ENCODE measurements around the gene CDKAL1. TPM values are rescaled to one million over a fixed set of nuclear protein-coding genes. Genes with fewer than 3 reads are reported as not detected.
"Not testable (repeated sequence)": the region's sequence is repeated elsewhere in the genome, so short reads cannot be mapped to it uniquely, and the experiment has no call there.

CDKAL1 gene
- total RNA-seq, 1 experiment from 2014 or later = 16.1 TPM

DNA sequence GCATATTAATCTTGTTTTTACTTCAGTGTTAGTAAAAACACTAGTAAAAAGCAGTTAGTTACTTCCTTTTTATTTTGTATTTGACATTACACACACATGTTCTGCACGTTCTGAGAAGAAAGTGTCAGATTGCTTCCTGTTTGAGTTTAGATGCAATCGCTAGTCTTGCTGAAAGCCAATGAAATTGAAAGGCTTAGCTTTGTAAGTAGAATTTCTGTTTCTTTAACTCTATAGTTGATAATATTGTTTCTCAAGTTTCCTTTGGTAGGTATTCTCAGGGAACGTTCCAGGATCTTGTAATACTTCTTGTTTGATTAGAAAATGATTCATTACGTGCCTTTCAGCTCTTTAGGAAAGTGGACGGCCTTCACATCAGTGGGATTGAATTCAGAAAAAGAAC lies 55.0 kb downstream of the CDKAL1 start:
- no peak for TF ChIP-seq EZH2 (IDR thresholded peaks at IDR 0.05; ENCODE audit: low read depth)
- TF ChIP-seq, protein P1, sequence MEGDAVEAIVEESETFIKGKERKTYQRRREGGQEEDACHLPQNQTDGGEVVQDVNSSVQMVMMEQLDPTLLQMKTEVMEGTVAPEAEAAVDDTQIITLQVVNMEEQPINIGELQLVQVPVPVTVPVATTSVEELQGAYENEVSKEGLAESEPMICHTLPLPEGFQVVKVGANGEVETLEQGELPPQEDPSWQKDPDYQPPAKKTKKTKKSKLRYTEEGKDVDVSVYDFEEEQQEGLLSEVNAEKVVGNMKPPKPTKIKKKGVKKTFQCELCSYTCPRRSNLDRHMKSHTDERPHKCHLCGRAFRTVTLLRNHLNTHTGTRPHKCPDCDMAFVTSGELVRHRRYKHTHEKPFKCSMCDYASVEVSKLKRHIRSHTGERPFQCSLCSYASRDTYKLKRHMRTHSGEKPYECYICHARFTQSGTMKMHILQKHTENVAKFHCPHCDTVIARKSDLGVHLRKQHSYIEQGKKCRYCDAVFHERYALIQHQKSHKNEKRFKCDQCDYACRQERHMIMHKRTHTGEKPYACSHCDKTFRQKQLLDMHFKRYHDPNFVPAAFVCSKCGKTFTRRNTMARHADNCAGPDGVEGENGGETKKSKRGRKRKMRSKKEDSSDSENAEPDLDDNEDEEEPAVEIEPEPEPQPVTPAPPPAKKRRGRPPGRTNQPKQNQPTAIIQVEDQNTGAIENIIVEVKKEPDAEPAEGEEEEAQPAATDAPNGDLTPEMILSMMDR (conservative IDR thresholded peaks at IDR 0.05) = no peak
- Histone ChIP-seq H3K79me2 (ENCODE audit: low read depth) (no peaks in the 10 kb centered on the region), H3K27me3 (ENCODE audit: insufficient read depth, low read depth) (no peaks in the 10 kb centered on the region), H3K4me1 (replicated peaks; ENCODE audit: insufficient read depth) (no peaks in the 10 kb centered on the region), H3K27ac (no peak overlapping the region), H3K4me2 (no peak overlapping the region), H2AFZ (no peak overlapping the region), H3K36me3 (ENCODE audit: low read depth) (no peaks in the 10 kb centered on the region), H3K4me3 (no peak overlapping the region), H4K20me1 (ENCODE audit: insufficient read depth) (no peaks in the 10 kb centered on the region), H3F3A (ENCODE audit: insufficient read depth, low read depth) (no peaks in the 10 kb centered on the region), H3K9me2 (ENCODE audit: insufficient read depth) (no peaks in the 10 kb centered on the region), H3K9me3 (ENCODE audit: insufficient read depth, low read depth) (no peaks in the 10 kb centered on the region; the same call in 1 of the 2 replicates)
- no TSS peak for BruUV-seq (replicated peaks)
- CTCF ChIA-PET = no interaction called here
- intact Hi-C loops (cut with micrococcal nuclease; ENCODE audit: unreplicated experiment) = no loop called here
- DNase-seq = no peak
- POLR2A ChIA-PET (ENCODE audit: unreplicated experiment) = no interaction called here

DNA sequence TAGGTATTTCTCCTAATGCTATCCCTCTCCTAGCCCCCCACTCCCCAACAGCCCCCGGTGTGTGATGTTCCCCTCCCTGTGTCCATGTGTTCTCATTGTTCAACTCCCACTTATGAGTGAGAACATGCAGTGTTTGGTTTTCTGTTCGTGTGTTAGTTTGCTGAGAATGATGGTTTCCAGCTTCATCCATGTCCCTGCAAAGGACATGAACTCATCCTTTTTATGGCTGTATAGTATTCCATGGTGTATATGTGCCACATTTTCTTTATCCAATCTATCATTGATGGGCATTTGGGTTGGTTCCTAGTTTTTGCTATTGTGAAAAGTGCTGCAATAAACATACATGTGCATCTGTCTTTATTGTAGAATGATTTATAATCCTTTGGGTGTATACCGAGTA lies 56.2 kb downstream of the CDKAL1 start:
- H3K27me3 ChIP-seq (ENCODE audit: insufficient read depth, low read depth); H3F3A ChIP-seq (ENCODE audit: insufficient read depth, low read depth); H3K9me3 ChIP-seq (ENCODE audit: insufficient read depth, low read depth); H3K4me3 ChIP-seq; H3K9me2 ChIP-seq (ENCODE audit: insufficient read depth); intact Hi-C loops (cut with micrococcal nuclease; ENCODE audit: unreplicated experiment); H4K20me1 ChIP-seq (ENCODE audit: insufficient read depth); POLR2A ChIA-PET (ENCODE audit: unreplicated experiment); BruUV-seq (replicated peaks); H3K27ac ChIP-seq; H2AFZ ChIP-seq; H3K4me1 ChIP-seq (replicated peaks; ENCODE audit: insufficient read depth); DNase-seq; H3K36me3 ChIP-seq (ENCODE audit: low read depth); H3K4me2 ChIP-seq; CTCF ChIA-PET; H3K79me2 ChIP-seq (ENCODE audit: low read depth): not testable (repeated sequence)

DNA sequence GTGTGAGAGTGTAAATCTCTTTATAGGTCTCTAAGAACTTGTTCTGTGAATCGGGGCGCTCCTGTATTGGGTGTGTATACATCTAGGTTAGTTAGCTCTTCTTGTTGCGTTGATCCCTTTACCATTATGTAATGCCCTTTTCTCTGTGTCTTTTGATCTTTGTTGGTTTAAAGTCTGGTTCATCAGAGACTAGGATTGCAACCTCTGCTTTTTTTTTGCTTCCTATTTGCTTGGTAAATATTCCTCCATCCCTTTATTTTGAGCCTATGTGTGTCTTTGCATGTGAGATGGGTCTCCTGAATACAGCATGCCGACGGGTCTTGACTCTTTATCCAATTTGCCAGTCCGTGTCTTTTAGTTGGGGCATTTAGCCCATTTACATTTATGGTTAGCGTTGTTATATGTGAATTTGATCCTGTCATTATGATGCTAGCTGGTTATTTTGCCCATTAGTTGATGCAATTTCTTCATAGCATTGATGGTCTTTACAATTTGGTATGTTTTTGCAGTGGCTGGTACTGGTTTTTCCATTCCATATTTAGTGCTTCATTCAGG lies 60.1 kb downstream of the CDKAL1 start:
- intact Hi-C loops (cut with micrococcal nuclease; ENCODE audit: unreplicated experiment); H3K4me3 ChIP-seq; H3K9me2 ChIP-seq (ENCODE audit: insufficient read depth); H3K9me3 ChIP-seq (ENCODE audit: insufficient read depth, low read depth); H4K20me1 ChIP-seq (ENCODE audit: insufficient read depth); H2AFZ ChIP-seq; H3K4me1 ChIP-seq (replicated peaks; ENCODE audit: insufficient read depth); POLR2A ChIA-PET (ENCODE audit: unreplicated experiment); H3K27me3 ChIP-seq (ENCODE audit: insufficient read depth, low read depth); H3K4me2 ChIP-seq; H3K36me3 ChIP-seq (ENCODE audit: low read depth); DNase-seq; H3K79me2 ChIP-seq (ENCODE audit: low read depth); H3K27ac ChIP-seq; BruUV-seq (replicated peaks); CTCF ChIA-PET; H3F3A ChIP-seq (ENCODE audit: insufficient read depth, low read depth): not testable (repeated sequence)

DNA sequence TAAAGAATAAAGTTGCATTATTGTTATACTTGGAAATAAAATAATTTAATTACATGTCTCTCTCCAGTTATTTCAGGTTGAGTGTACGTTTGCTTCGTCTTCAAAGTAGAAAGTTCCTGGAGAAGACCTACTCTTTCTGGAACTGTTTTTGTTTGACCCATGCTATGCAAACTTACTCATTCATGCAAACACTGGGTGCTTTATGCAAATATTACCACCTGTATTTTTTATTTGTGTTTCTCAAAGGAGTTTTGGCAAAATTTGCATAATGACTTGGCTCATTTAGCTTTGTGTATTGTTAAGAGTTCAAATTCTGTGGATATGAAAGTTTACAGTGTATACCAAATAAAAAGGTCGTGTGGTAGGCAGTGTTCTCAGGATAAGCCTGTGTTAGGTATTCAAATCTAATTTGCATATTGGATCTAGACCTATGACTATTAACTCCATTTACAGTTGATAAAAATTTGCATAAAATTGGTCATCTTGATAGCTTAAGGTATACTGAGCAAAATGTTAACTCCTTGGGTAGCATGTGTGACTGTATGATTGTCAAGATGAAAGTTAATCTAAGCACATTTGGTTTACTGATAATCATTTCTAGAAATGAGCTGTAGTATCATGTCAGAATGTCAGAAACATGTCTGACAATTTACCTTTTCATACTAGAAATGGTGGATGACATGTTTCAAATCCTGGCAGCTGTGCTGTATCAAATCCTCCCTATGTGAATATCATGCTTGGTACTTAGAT lies 65.2 kb downstream of the CDKAL1 start:
- no peaks in the 10 kb centered on the region for H3K27me3 ChIP-seq (ENCODE audit: insufficient read depth, low read depth)
- no peak for DNase-seq
- no peaks in the 10 kb centered on the region for H3K36me3 ChIP-seq (ENCODE audit: low read depth)
- 0 out of 2 replicates have a peak, but pooled peaks cover 6% of the 10 kb centered on the region for H3F3A ChIP-seq (ENCODE audit: insufficient read depth, low read depth)
- intact Hi-C loops (cut with micrococcal nuclease; ENCODE audit: unreplicated experiment) = no loop called here
- no peak overlapping the region for H2AFZ ChIP-seq
- CTCF ChIA-PET = no interaction called here
- TF ChIP-seq, protein P1 (conservative IDR thresholded peaks at IDR 0.05) = no peak
- no peak for TF ChIP-seq EZH2 (IDR thresholded peaks at IDR 0.05; ENCODE audit: low read depth)
- H3K9me3 ChIP-seq (ENCODE audit: insufficient read depth, low read depth) = no peaks in the 10 kb centered on the region
- H3K4me3 ChIP-seq = no peak overlapping the region
- no peaks in the 10 kb centered on the region for H3K4me1 ChIP-seq (replicated peaks; ENCODE audit: insufficient read depth)
- H3K27ac ChIP-seq = no peak overlapping the region
- H4K20me1 ChIP-seq (ENCODE audit: insufficient read depth) = no peaks in the 10 kb centered on the region
- H3K4me2 ChIP-seq = no peak overlapping the region
- no TSS peak for BruUV-seq (replicated peaks)
- no peaks in the 10 kb centered on the region for H3K79me2 ChIP-seq (ENCODE audit: low read depth)
- no peaks in the 10 kb centered on the region for H3K9me2 ChIP-seq (ENCODE audit: insufficient read depth)
- POLR2A ChIA-PET (ENCODE audit: unreplicated experiment) = no interaction called here
